H1 (cell line): ENCODE measurements around the gene RUNX1. TPM values are rescaled to one million over a fixed set of nuclear protein-coding genes. Genes with fewer than 3 reads are reported as not detected.

Source experiments
- CTCF ChIA-PET: fragments of 300-600 bp; sonication (Branson Sonifier 250); formaldehyde crosslinking; loops from one replicate; lab custom pipeline; 2021; ENCODE audit not compliant: partially characterized antibody; lab: Charles Lee
- POLR2A ChIA-PET: fragments of 300-600 bp; sonication (Branson Sonifier 250); formaldehyde crosslinking; loops from one replicate; lab custom pipeline; 2021; ENCODE audit warnings: inconsistent platforms; ENCODE audit not compliant: partially characterized antibody; lab: Charles Lee
- DNase-seq, 2 experiments: peaks; one replicate each; pipeline versions ENCODE4 v3.0.0 to v3.0.0-alpha.2; 2010 to 2022; ENCODE audit warnings: low spot score in 2 of 2, low read depth in 1 of 2, mixed read lengths in 1 of 2
- FAIRE-seq: peaks from 2 replicates; lab custom pipeline; 2011; peaks lifted over from hg19 to GRCh38; lab: Jason Lieb, UNC
- H2AFZ ChIP-seq: 2 replicates; pipeline ENCODE4 v1.8.1; 2012; ENCODE audit warnings: low read length, inconsistent platforms
- H2AK5ac ChIP-seq: 2 replicates; pipeline ENCODE4 v1.6.1; 2013; ENCODE audit warnings: low read depth, low read length
- H2BK120ac ChIP-seq: replicated peaks from 2 replicates; pipeline ENCODE3; 2013; ENCODE audit warnings: low read depth, low read length, inconsistent platforms
- H2BK12ac ChIP-seq: 2 replicates; pipeline ENCODE4 v1.6.1; 2013; ENCODE audit warnings: low read depth, low read length
- H2BK15ac ChIP-seq: 2 replicates; pipeline ENCODE4 v1.6.1; 2013; ENCODE audit warnings: low read length
- H2BK20ac ChIP-seq: 2 replicates; pipeline ENCODE4 v1.6.1; 2013; ENCODE audit warnings: low read length
- H2BK5ac ChIP-seq: 2 replicates; pipeline ENCODE4 v1.6.1; 2013; ENCODE audit warnings: low read depth, low read length
- H3K14ac ChIP-seq: 2 replicates; pipeline ENCODE4 v1.6.1; 2013; ENCODE audit warnings: inconsistent platforms; ENCODE audit not compliant: insufficient read length
- H3K18ac ChIP-seq: 2 replicates; pipeline ENCODE4 v1.6.1; 2013; ENCODE audit warnings: low read length; ENCODE audit errors: extremely low read depth
- H3K23ac ChIP-seq: 2 replicates; pipeline ENCODE4 v1.6.1; 2013; ENCODE audit warnings: inconsistent platforms; ENCODE audit not compliant: insufficient read length
- H3K23me2 ChIP-seq: 2 replicates; pipeline ENCODE4 v1.6.1; 2013; ENCODE audit warnings: low read depth, low read length
- H3K27ac ChIP-seq: 2 replicates; pipeline ENCODE4 v1.6.1; 2011; ENCODE audit warnings: low read depth, low read length, inconsistent platforms
- H3K27me3 ChIP-seq, 4 experiments: replicated peaks in 1 of 4; 1 replicate in 1 of 4; 2 replicates in 3 of 4; pipeline versions ENCODE4 v1.6.1 to v1.8.1; 2011 to 2013; ENCODE audit warnings: low read length in 3 of 4, mild to moderate bottlenecking in 3 of 4, inconsistent platforms in 2 of 4, mixed read lengths in 2 of 4, moderate library complexity in 1 of 4; ENCODE audit not compliant: control insufficient read depth in 3 of 4, insufficient read depth in 3 of 4; ENCODE audit errors: extremely low read depth in 1 of 4
- H3K36me3 ChIP-seq, 4 experiments: 2 replicates each; pipeline versions ENCODE4 v1.6.1 to v1.8.1; 2011 to 2013; ENCODE audit warnings: mild to moderate bottlenecking in 4 of 4, low read length in 3 of 4, moderate library complexity in 2 of 4, control low read depth in 1 of 4, inconsistent platforms in 1 of 4; ENCODE audit not compliant: insufficient read depth in 4 of 4, control insufficient read depth in 2 of 4
- H3K4ac ChIP-seq: replicated peaks from 2 replicates; pipeline ENCODE3; 2013; ENCODE audit warnings: low read length, low read depth, mixed read lengths, inconsistent platforms; ENCODE audit not compliant: insufficient read length
- H3K4me1 ChIP-seq, 4 experiments: replicated peaks in 1 of 4; 1 replicate in 1 of 4; 2 replicates in 3 of 4; pipeline versions ENCODE4 v1.6.1 to v1.8.1; 2011 to 2013; ENCODE audit warnings: low read length in 3 of 4, inconsistent platforms in 2 of 4, mixed read lengths in 1 of 4; ENCODE audit not compliant: insufficient read depth in 4 of 4, control insufficient read depth in 3 of 4
- H3K4me2 ChIP-seq, 2 experiments: 2 replicates each; pipeline versions ENCODE4 v1.6.1 to v1.8.1; 2011 to 2013; ENCODE audit warnings: low read depth in 2 of 2, low read length in 2 of 2, control low read depth in 1 of 2, inconsistent platforms in 1 of 2, mild to moderate bottlenecking in 1 of 2; ENCODE audit not compliant: insufficient read depth in 1 of 2
- H3K4me3 ChIP-seq, 4 experiments: fragments of 200-600, 300-600 bp in 1 of 4; sonication (generic), shearing (Covaris generic), sonication (Bioruptor Twin) in 1 of 4; 2 replicates each; pipeline versions ENCODE4 v1.5.1 to v1.8.1; 2011 to 2016; ENCODE audit warnings: low read length in 4 of 4, low read depth in 3 of 4, control low read depth in 2 of 4, inconsistent platforms in 2 of 4, mild to moderate bottlenecking in 2 of 4, mixed read lengths in 1 of 4, moderate library complexity in 1 of 4; ENCODE audit not compliant: insufficient read depth in 2 of 4; ENCODE audit errors: extremely low read depth in 1 of 4
- H3K56ac ChIP-seq: replicated peaks from 2 replicates; pipeline ENCODE3; 2013; ENCODE audit warnings: low read depth, mild to moderate bottlenecking, mixed read lengths, low read length, inconsistent platforms; ENCODE audit not compliant: insufficient read length
- H3K79me1 ChIP-seq: 2 replicates; pipeline ENCODE4 v1.6.1; 2013; ENCODE audit warnings: low read depth, low read length, control low read depth
- H3K79me2 ChIP-seq, 2 experiments: 2 replicates each; pipeline versions ENCODE4 v1.6.1 to v1.8.1; 2012 to 2013; ENCODE audit warnings: low read length in 2 of 2, mild to moderate bottlenecking in 2 of 2, inconsistent platforms in 1 of 2; ENCODE audit not compliant: insufficient read depth in 2 of 2, control insufficient read depth in 1 of 2
- H3K9ac ChIP-seq, 4 experiments: replicated peaks in 1 of 4; 1 replicate in 1 of 4; 2 replicates in 3 of 4; pipeline versions ENCODE4 v1.6.1 to v1.8.1; 2011 to 2013; ENCODE audit warnings: low read depth in 3 of 4, low read length in 3 of 4, control low read depth in 2 of 4, mild to moderate bottlenecking in 2 of 4, moderate library complexity in 2 of 4, inconsistent platforms in 1 of 4; ENCODE audit errors: extremely low read depth in 1 of 4
- H3K9me3 ChIP-seq, 2 experiments: 2 replicates each; pipeline versions ENCODE4 v1.6.1 to v1.8.1; 2012 to 2013; ENCODE audit warnings: mild to moderate bottlenecking in 2 of 2, moderate library complexity in 2 of 2, control low read depth in 1 of 2, inconsistent platforms in 1 of 2, low read depth in 1 of 2, low read length in 1 of 2, mixed read lengths in 1 of 2; ENCODE audit not compliant: insufficient read depth in 2 of 2
- H4K20me1 ChIP-seq, 2 experiments: replicated peaks in 1 of 2; 2 replicates each; pipeline versions ENCODE3 to v1.8.1; 2011 to 2013; ENCODE audit warnings: inconsistent platforms in 2 of 2, low read length in 2 of 2, mild to moderate bottlenecking in 1 of 2; ENCODE audit not compliant: insufficient read depth in 2 of 2, control insufficient read depth in 1 of 2
- H4K5ac ChIP-seq: 2 replicates; pipeline ENCODE4 v1.6.1; 2013; ENCODE audit warnings: low read length, low read depth, mixed read lengths, inconsistent platforms; ENCODE audit not compliant: insufficient read length
- H4K8ac ChIP-seq: 2 replicates; pipeline ENCODE4 v1.8.0; 2013; ENCODE audit warnings: mild to moderate bottlenecking, moderate library complexity, low read length, inconsistent platforms; ENCODE audit not compliant: insufficient read depth; ENCODE audit errors: extremely low read depth
- H4K91ac ChIP-seq: replicated peaks from 2 replicates; pipeline ENCODE3; 2013; ENCODE audit warnings: low read length, mixed read lengths, inconsistent platforms; ENCODE audit not compliant: insufficient read length
- CHD1 ChIP-seq: IDR thresholded peaks from 2 replicates; pipeline ENCODE4 v1.6.1; 2012; ENCODE audit warnings: low read depth, low read length, improper control_type of control experiment
- GABPA ChIP-seq: IDR thresholded peaks from 2 replicates; pipeline ENCODE4 v1.6.1; 2011; ENCODE audit warnings: mild to moderate bottlenecking, low read length, moderate library complexity, borderline replicate concordance; ENCODE audit not compliant: insufficient read depth
- WGBS, 2 experiments: shearing (Covaris generic) in 1 of 2; methylation state at CpG; one replicate each; pipeline versions ENCODE4 v1.1.6 to v1.1.7; 2013 to 2015; ENCODE audit warnings: low lambda C conversion rate in 2 of 2, mixed read lengths in 2 of 2, inconsistent platforms in 1 of 2, low coverage in 1 of 2, missing lambda C conversion rate in 1 of 2; ENCODE audit not compliant: insufficient replicate concordance in 2 of 2, insufficient coverage in 1 of 2, insufficient read length in 1 of 2; ENCODE audit errors: extremely low coverage in 1 of 2, missing lambda C conversion rate in 1 of 2; 5-methylcytosine and 5-hydroxymethylcytosine counted together
- polyA plus RNA-seq, 7 experiments: library from polyadenylated mRNA; depleted of rRNA in 3 of 7; stranded (reverse) in 5 of 7; unstranded in 2 of 7; fragments of >200 nt in 5 of 7; fragments of 200-250 nt in 2 of 7; gene quantifications; 1 replicate in 5 of 7; 2 replicates in 1 of 7; 4 replicates in 1 of 7; pipeline versions ENCODE4 v1.2.1 to v1.2.3, GENCODE V29; 2011 to 2013; ENCODE audit warnings: missing spikeins in 2 of 7, mixed read lengths in 2 of 7
- total RNA-seq: library from RNA; stranded (reverse); fragmentation: NEBNext Ultra II Directional; extraction: Animal tissue kit (Norgen Biotek cat#: 25700); gene quantifications from 2 replicates; pipeline ENCODE4 v1.2.1, GENCODE V29; 2021

The RUNX1 gene
- total and polyA plus RNA-seq, 2 of the 8 experiments (the other 6 are each of a cell fraction or from before 2014, with no cell fraction given) = 0.20 to 0.60 TPM

GRCh38 chr21:34989337-34990151 lies 59.6 kb downstream of the RUNX1 start:
- CTCF ChIA-PET = interaction anchor here (0.5 to 1.9 kb wide), 8 partner anchors 10 to 249 kb away, joined by 3 to 12 read pairs (median 4); no protein-coding TSS in a partner anchor

More at GRCh38 chr21:34989337-34990151, 59.6 kb downstream of the RUNX1 start:
- H3K9ac ChIP-seq = no peak overlapping the region
- no peak for DNase-seq
- no peaks in the 10 kb centered on the region for H3K9me3 ChIP-seq
- no peak overlapping the region for H4K91ac ChIP-seq
- FAIRE-seq = no peak
- no peak overlapping the region for H3K4me3 ChIP-seq
- POLR2A ChIA-PET = interaction anchor here (0.8 kb wide), 1 partner anchor 1834 kb away, joined by 3 read pairs; no protein-coding TSS in a partner anchor
- TF ChIP-seq GABPA (no peak), CHD1 (no peak)
- H3K23ac ChIP-seq = no peak overlapping the region
- no peak overlapping the region for H2AK5ac ChIP-seq
- WGBS, 2 experiments = 85% methylated on average over 6 of the region's 6 CpGs; no CpG with 5 or more reads in 1 of the 2 experiments
- peaks cover 5% of the 10 kb centered on the region; the same call in 1 of the 2 replicates for H3K23me2 ChIP-seq
- H2AFZ ChIP-seq = no peak overlapping the region
- H2BK12ac ChIP-seq = no peak overlapping the region
- H3K27ac ChIP-seq = no peak overlapping the region
- no peaks in the 10 kb centered on the region for H4K20me1 ChIP-seq
- H3K4me2 ChIP-seq = no peak overlapping the region
- no peak overlapping the region for H3K56ac ChIP-seq
- H3K4me1 ChIP-seq = peaks cover 0 to 5% (median 0%) of the 10 kb centered on the region in 4 experiments; a peak in 1 of 7 replicates
- no peaks in the 10 kb centered on the region; a peak in 1 of 7 replicates for H3K27me3 ChIP-seq
- H2BK5ac ChIP-seq = no peak overlapping the region
- no peaks in the 10 kb centered on the region for H3K36me3 ChIP-seq
- no peaks in the 10 kb centered on the region for H3K79me2 ChIP-seq
- no peak overlapping the region for H3K14ac ChIP-seq
- no peak overlapping the region; the same call in 1 of the 2 replicates for H4K8ac ChIP-seq
- no peak overlapping the region for H2BK120ac ChIP-seq
- H3K18ac ChIP-seq = no peak overlapping the region
- H2BK20ac ChIP-seq = no peak overlapping the region
- no peak overlapping the region for H3K4ac ChIP-seq
- H3K79me1 ChIP-seq = no peaks in the 10 kb centered on the region
- H2BK15ac ChIP-seq = no peak overlapping the region
- H4K5ac ChIP-seq = no peak overlapping the region
